Measurements from ENCODE around the gene PLK3.
"Not testable (repeated sequence)": the region's sequence is repeated elsewhere in the genome, so short reads cannot be mapped to it uniquely, and the experiment has no call there.

Gene PLK3

DNA sequence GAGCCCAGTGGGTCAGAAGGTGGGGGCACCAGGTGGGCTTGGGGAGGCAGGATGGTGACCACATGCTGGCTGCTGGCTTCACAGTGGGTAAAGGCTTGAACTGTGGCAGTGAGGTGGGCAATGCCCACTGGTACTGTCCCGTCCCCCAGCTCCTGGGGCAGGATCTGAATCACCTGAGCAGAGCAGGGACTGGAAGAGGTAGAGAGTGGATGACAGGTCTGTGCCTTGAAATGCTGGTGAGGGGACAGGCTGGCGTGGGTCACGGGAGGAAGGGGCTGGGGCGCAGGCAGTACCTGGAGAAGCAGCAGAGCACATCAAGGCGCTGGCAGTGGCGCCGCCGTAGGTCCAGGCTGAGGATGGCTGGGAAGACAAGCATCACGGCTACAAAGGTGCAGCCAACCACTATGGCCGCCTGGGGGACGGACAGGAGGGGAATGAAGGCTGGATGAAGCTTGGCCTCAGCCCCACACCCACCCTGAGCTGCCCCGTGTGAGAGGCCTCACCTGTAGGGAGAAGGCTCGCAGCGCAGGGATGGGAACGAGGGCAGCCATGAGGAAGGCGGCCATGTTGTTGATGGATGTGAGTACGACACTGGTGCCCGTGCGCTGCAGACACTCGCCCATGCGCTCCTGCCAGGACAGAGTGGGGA, 27.9 kb downstream of the PLK3 start:
- no peak for DNase-seq (ENCODE audit: low spot score)

DNA sequence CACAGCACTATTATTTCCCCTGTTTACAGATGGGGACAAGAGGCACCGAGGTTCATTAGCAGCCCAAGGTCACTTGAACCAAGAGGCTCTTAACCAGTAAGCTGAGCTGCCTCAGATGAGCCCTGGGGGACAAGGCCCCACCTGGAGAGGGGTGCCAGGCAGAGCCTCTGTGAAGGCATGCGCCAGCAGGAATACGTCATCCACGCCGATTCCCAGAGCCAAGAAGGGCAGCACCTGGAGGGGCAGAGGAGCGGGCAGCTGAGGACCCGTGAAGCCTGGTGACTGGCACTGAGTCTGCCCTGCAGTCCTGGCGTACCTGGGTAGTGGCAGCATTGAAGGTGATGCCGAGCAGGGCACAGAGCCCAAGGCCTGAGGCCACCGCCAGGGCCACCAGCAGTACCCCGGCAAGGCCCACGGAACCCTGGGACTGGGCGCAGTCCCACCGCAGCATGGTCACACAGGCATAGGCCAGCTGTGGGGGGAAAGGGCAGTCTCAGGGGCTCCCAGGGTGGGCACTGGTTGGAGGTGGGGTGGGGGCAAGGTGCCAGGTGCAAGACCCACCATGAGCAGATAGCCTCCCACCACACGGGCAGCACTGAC, 28.8 kb downstream of the PLK3 start:
- no peak for DNase-seq (ENCODE audit: low spot score)

DNA sequence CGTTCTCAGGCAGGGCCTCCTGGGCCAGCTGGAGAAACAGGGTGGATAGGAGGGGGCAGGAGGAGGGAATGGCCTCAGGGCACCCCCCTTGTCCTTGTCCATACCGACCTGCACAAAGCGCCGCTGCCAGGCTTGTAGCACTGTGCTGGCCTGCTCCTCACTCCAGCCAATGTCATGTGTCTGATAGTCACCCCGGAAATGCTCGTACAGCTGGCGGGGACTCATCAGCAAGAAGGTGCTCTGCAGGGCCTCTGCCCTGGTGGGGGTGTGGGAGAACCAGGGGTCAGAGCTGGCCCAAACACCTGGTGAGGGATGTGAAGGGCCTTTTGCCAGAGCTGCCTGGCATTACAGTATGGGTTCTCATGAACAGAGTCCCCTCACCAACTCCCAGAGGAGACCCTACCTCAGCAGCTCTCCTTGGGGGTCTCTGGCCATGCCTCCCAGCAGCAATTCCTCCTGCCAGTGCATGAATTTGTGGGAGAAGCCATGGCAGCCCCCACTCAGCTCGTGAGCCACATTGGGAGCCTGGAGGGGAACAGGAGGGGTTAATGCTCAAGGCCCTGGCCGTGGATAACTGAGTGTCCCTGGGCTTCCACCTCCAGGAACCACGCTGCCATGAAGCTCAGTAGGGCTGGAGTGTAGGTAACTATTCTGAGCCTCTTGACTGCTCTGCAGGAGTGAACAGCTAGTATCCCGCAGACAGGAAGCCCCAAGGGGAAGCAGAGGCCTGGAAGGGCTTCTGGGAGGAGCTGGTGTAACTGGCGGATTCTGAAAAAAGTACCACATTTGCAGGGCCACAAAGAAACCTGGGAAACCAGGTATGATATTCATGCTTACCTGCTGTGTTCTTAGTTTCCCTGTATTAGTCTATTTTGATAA, 29.6 kb downstream of the PLK3 start:
- DNase-seq (ENCODE audit: low spot score) = no peak

DNA sequence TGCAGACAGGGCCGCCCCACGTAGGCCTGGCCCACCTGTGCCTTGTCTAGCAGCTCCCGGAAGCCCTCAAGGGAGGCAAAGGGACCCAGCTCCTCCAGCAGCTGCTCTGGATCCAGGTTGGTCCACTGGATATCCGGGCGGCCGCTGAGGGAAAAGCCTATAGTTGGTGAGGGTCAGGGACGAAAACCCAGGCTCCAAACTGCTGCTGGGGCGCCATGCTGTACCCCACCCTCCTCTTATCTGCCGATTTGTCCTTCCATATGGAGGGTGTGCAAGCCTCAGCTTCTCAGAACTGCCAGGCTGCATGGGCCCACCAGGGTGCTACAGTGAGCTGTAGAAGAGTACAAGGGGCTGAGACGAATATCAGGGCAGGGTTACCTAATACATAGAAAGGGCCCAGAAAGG, 30.7 kb downstream of the PLK3 start:
- DNase-seq (ENCODE audit: low spot score) = peak; percentile 48

DNA sequence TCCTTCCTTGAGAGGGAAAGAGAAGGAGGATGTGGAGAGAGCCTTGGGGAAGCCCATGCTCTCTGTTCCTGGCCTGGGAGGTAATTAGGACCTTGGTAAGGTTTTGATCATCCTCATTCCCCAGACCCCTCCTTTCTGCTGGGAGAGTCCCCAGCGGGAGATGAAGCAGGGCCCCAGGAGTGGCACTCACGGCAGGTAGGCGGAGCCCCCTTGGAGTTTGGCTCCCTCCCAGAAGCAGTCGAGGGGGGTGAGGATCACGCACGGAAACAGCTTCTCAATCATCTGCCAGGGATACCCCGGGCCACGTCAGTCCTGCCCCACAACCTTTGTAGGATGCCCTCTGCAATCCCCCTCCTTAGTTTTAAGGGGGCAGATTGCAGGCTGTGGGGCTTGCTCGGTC, 31.3 kb downstream of the PLK3 start:
- no peak for DNase-seq (ENCODE audit: low spot score)

DNA sequence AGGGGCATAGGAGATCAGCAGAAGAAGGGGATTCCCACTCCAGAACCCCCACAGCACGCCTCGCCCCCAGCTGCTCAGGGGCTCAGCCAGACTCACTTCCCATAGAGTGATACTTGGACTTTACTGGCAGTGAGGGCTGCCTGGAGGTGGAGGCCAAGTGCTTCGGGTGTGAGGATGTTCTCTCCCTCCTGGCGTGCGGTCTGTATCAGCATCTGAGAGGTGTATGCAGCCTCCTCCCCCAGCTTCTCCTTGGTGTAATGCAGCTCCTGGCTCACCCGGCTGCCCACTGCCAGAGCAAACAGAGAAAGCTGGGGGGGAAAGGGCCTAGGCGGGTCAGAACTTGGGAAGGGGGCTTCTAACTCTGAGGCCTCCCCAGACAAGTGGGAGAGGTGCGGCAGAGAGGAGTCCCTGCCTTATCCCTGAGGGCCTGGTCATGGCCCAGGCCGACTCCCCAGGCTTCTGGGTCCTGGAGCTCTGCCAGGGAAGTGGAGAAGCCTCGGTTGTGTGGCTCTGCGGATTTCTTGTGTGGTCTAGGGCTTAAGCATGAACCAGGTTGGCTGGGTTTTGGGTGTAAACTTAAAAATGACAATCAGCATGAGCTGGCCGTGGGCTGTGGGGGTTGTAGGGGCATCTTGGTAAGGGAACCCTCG, 32.0 kb downstream of the PLK3 start:
- DNase-seq (ENCODE audit: low spot score) = no peak

DNA sequence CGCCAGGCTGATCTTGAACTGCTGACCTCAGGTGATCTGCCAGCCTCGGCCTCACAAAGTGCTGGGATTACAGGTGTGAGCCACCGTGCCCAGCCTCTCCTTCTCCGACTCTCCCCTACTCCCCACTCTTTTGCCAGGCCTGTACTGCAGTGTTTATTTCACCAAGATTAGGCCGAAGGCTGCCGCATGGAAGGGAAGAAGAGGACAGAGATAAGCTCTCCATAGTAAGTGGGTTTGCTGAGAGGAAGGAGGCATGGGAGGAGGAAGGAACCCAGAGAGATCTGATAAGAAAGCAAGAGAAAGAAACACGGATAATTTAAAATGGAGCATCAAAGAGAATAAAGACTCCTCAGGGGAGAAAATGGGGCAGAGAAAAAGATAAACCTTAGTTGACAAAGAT, 34.2 kb downstream of the PLK3 start:
- no peak for DNase-seq (ENCODE audit: low spot score)

DNA sequence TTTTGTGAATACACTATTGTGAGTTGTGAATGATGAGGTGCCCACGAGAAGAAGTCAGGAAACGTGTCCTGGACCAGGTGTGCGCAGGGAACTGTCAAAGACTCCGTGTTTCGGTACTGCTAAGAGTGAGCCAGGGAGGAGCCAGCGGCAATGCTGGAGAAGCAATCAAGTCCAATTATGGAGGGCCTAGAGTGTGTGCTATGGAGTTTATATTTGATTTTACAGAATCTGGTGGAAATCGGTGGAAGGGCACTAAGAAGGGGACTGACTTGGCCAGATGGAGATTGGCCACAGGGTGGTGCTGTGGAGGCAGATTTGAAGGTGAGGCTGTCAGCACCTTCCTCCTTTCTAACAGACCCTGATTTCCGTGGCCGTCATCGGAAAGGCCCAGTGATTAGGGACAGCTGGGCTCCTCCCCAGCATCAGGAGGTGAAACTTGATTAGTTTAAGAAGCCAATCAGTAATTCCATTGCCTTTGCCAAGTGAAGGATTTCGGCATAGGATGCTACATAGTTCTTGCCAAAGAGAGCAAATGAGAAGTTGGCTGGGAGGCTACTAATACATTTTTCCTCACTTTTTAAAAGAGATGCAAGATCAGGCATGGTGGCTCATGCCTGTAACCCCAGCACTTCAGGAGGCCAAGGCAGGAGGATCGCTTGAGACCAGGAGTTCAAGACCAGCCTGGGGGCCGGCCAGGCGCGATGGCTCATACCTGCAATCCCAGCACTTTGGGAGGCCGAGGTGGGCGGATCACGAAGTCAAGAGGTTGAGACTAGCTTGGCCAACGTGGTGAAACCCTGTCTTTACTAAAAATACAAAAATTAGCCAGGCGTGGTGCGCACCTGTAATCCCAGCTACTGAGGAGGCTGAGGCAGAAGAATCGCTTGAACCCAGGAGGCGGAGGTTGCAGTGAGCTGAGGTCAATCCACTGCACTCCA, 35.8 kb downstream of the PLK3 start:
- DNase-seq (ENCODE audit: low spot score) = peak; percentile 89

DNA sequence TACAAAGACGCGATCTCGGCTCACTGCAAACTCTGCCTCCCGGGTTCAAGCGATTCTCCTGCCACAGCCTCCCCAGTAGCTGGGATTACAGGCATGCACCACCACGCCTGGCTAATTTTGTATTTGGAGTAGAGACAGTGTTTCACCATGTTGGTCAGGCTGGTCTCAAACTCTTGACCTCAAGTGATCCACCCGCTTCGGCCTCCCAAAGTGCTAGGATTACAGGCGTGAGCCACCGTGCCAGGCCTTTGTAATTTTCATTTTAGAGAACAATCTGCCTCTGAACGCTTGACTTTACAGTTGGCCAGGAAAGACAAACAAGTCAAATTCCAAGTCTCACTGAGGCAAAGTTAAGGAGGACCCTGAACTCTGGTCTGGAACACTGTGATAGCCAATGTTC, 38.1 kb downstream of the PLK3 start:
- DNase-seq (ENCODE audit: low spot score) = not testable (repeated sequence)

DNA sequence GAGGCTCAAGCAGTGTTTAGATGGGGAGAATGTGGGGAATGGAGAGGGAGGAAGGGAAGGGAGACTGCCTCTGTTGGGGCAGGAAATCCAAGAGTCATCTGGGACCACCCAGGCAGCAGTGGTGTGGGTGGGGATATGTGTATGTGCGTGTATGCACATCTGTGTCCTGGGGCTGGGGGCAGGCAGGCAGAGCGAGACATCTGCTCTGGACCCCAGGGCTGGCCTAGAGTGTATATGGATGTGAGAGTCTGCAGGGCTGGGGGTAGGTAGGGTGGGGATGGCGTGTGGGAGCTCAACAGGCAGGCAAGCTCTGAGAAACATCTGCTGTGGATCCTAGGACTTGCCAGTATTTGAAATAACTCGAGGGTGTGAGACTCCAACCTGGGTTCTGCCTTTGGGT, 39.4 kb downstream of the PLK3 start:
- DNase-seq (ENCODE audit: low spot score) = no peak

DNA sequence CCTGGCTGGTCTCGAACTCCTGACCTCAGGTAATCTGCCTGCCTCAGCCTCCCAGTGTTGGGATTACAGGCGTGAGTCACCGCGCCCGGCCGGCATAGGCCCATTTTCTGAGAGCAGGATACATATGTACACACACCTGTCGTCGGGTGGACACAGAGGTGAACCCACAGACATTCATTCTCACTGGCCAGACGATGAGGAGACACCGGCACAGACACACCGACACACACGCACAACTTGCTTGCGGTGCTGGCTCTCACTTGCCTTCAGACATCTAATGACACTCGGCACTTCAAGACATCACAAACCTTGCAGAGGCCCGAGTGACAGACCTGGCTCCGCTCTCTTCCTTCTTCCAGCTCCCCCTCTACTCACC, 42.3 kb downstream of the PLK3 start:
- no peak for DNase-seq (ENCODE audit: low spot score)

DNA sequence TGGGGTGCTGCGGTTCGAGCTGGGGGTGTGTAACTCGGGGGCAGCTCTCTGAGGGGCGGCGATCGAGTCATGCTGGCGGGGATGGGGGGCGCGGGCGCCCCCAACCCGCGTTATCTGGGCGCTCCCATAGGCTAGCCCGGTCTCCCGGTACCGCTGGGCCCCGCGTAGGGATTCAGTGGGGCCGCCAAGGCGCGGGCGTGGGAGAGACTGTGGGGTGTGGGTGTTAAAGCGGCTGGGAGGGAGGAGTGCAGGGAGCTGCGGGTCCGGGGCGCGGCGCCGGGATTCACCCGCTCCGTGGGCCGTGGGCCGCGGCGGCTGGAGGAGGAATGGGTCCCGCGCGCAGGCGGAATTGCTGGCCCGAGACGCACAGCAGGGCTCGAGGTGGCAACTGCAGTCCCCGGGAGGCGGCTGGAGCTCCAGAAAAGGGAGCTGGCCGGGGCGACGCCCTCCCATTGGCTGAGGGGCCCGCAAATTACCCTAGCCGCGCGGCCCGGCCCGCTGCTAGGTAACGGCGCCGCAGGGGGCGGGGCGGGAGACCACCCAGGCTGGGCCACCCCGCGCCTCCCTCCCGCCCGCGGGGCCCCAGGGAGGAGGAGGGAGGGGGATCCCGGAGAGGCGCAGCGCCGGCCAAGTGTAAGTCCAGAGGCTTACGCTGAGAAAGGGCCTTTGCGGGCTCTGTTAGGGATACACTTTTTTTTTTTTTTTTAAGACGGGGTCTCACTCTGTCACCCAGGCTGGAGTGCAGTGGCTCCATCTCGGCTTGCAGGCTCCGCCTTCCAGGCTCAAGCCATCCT, 42.9 kb downstream of the PLK3 start, which contains the start of gene PTCH2:
Gene PTCH2, minus strand, starts transcription at position 392 of the 794 bp plus-strand sequence. Its CDS starts 321 bp downstream, at position 71.
- no peak for DNase-seq (ENCODE audit: low spot score)

DNA sequence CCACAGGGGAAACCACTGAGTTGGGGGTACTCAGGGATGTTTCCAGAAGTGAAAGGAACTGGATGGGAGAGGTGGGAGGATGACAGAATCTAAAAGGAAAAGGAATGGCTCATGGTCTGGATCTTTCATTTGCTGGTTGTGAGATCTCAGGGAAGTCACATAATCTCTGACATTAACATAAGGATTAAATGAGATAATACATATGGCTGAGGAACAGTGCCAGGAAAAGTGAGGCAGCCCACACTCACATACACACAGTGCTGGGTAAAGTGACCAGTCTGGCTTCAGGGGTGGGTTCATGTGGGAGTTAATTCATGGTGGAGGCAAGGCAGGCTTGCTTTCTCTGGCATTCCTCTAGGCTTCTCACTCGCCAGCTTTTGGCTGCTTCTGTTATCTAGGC, 46.8 kb downstream of the PLK3 start:
- DNase-seq (ENCODE audit: low spot score) = no peak

DNA sequence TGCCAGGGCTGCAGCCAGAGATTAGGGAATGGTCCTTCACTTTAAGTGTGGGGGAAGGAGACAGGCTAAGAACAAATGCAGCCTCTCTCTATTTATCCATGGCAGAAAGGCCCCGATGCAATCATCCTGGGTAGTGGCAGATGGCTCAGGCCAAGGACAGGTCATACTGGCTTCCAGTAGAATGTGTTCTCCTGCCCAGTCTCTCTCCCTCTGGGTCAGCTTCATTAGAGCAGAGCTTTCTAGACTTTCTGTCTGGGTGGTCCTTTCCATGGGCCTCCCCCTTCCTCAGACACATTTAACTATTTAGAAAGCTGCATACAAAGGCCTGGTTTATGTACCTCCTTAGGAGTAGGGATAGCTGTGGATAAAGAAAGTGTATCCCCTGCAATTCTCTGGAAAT, 47.7 kb downstream of the PLK3 start:
- no peak for DNase-seq (ENCODE audit: low spot score)

DNA sequence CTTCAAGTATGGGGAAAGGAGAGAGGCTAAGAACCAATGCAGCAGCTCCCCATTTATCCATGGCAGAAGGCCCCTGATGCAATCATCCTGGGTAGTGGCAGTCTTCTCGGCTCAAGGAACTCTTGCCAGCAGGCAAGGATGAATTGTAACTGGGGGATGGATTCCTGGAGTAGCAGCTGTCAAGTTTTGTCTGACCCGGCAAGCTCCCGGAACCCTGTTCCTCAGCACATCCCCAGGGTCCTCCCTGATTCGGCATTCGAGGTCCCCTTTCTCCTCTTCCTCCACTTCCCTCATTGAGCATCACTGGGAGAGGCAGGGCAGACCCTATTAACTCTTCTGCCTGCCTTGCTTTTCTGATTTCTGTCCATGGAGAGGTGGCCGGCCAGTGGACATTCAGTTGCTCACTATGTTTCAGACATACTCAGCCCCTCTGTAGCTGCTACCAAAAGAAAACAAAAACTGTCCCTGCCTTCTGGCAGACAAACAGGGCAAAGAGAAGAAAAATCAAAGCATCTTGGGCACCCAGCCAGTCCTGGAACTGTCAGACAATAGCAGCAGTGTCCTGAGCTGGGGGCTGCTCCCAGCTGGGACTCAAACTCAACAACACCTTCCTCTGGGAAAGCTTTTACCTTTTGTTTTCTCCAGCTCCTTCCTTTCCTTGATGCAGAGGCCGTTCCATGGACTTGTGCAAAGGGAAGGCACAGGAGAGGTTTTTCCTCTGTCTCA, 48.4 kb downstream of the PLK3 start:
- DNase-seq (ENCODE audit: low spot score) = no peak

DNA sequence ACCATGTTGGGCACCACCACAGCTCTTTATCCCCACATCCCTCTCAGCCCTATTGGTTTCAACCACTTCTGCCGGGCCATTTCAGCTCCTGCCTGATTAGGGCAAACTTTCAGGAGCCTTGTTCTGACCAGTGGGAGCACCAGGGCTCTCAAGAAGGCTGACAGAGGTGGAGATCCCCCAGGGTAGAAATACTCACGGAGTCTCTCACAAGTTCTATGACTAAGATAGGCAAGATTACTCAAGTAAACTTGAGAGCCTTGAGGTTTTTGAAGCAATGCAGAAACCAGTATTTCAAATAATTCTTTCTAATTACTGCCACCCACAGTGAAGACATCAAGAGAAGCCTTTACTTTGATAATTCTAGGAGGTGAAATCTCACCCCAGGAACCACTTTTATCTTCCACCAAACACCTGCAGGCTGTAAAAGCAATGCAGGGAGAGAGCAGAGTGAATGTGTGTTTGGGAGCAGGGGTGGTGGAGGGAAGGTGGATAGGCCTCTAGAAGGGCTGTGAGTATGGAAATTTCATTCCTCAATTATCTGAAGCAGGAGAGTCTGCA, 49.5 kb downstream of the PLK3 start:
- no peak for DNase-seq (ENCODE audit: low spot score)

DNA sequence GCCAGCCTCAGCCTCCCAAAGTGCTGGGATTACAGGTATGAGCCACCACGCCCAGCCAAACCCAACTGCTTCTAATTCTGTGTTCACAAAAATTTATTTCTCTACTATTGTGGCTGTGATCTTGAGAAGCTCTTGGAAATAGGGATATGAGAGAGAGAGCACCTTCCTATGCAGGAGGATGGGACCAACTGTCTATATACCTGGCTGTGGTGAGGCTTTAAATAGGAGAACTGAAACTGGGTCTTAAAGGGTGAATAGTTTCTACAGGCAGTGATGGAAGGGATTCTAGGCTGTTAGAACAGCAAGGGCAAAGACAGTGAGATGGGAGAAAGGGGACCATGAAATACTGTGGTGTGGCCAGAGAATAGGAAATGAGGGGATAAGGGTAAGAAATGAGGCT, 51.1 kb downstream of the PLK3 start:
- DNase-seq (ENCODE audit: low spot score) = no peak

DNA sequence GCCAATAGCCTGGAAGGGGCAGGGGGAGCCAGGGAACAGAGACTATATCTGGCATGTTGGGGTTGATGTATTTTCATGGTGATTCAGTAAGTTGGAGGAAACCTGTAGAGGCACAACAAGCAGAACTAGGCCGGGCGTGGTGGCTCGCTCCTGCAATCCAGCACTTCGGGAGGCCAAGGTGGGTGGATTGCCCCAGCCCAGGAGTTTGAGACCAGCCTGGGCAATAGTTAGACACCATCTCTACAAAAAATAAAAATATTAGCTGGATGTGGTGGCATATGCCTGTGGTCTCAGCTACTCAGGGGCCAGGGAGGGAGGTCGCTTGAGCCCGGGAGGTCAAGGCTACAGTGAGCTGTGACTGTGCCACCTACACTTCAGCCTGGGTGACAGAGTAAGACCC, 53.0 kb downstream of the PLK3 start:
- DNase-seq (ENCODE audit: low spot score) = no peak

DNA sequence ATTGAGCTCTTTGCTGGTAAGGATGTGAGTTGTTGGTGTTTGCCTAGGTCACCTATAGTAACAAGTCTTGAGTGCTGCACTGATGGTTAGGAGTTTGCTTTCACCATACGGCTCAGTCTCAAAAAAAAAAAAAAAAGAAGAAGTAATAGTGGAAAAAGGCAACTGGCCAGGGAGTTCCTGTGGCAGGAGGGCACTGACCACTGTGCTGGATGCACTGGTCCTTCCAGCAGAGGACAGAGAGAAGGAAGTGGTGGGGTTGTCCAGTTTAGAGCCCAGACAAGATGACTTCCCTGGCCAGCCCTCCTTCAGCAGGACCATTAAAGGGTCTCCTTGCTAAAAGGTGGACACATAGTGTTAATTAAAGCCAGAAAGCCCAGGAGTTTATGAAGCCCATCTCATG, 54.8 kb downstream of the PLK3 start:
- no peak for DNase-seq (ENCODE audit: low spot score)

Measured in NAMALWA (cell line).